Stimulated activated CD4-positive, alpha-beta T cell treated with anti-CD3 and anti-CD28 coated beads, Interleukin-12 subunit alpha, Interleukin-12 subunit beta, amount 100 ng/mL, for 24 hours (primary cell): ENCODE results near the gene FN3K.

ENCODE experiments used
- DNase-seq, 2 experiments: peaks; one replicate each; pipeline ENCODE4 v3.0.0-alpha.2; 2020; ENCODE audit warnings: low read depth in 2 of 2

Gene FN3K

GRCh38 chr17:82734987-82735866 lies at the start of gene FN3K:
Gene FN3K (plus strand): TSS chr17:82735615. CDS start chr17:82735637, 22 bp downstream.
- DNase-seq = no peak

- no peak for DNase-seq
These were observed 48.8 kb upstream of the FN3K start for GRCh38 chr17:82686366-82687324.

- no peak for DNase-seq
These were observed 48.0 kb upstream of the FN3K start for GRCh38 chr17:82687375-82687861.

- DNase-seq = no peak
These were observed 47.5 kb upstream of the FN3K start for GRCh38 chr17:82687871-82688270.

- DNase-seq = no peak
These were observed 46.3 kb upstream of the FN3K start for GRCh38 chr17:82689077-82689476.

GRCh38 chr17:82690786-82691489 lies 44.5 kb upstream of the FN3K start:
- no peak for DNase-seq

- DNase-seq = no peak
These were observed 43.7 kb upstream of the FN3K start for GRCh38 chr17:82691714-82692113.

- DNase-seq = no peak
These were observed 43.1 kb upstream of the FN3K start for GRCh38 chr17:82692268-82692667.

- no peak for DNase-seq
These were observed 42.1 kb upstream of the FN3K start for GRCh38 chr17:82693168-82693867.

GRCh38 chr17:82694647-82695046 lies 40.8 kb upstream of the FN3K start:
- DNase-seq = no peak

GRCh38 chr17:82696259-82696658 lies 39.2 kb upstream of the FN3K start:
- no peak for DNase-seq

- DNase-seq = no peak
These were observed 38.3 kb upstream of the FN3K start for GRCh38 chr17:82696916-82697807.

GRCh38 chr17:82697808-82698064 lies 37.7 kb upstream of the FN3K start:
- no peak for DNase-seq

- DNase-seq = peak; percentile 96 to 97
These were observed 37.1 kb upstream of the FN3K start, which contains the start of gene RAB40B for GRCh38 chr17:82698065-82698973. Gene RAB40B (minus strand): TSS chr17:82698698. CDS start chr17:82698596, 102 bp downstream.

GRCh38 chr17:82698974-82699442 lies 36.4 kb upstream of the FN3K start:
- no peak for DNase-seq

GRCh38 chr17:82699551-82699950 lies 35.9 kb upstream of the FN3K start:
- DNase-seq = no peak

GRCh38 chr17:82702231-82702927 lies 33.0 kb upstream of the FN3K start:
- DNase-seq = no peak

- DNase-seq = no peak
These were observed 32.2 kb upstream of the FN3K start for GRCh38 chr17:82703036-82703745.
